Activated effector memory CD4-positive, alpha-beta T cell treated with Interleukin-2 at 50 U/mL for 16 hours (primary cell): ENCODE data around the gene ELAVL3.
"Not testable (repeated sequence)": the region's sequence is repeated elsewhere in the genome, so short reads cannot be mapped to it uniquely, and the experiment has no call there.

ENCODE experiments used
- DNase-seq: peaks from one replicate; pipeline ENCODE4 v3.0.0-alpha.2; 2020

Gene ELAVL3

DNA sequence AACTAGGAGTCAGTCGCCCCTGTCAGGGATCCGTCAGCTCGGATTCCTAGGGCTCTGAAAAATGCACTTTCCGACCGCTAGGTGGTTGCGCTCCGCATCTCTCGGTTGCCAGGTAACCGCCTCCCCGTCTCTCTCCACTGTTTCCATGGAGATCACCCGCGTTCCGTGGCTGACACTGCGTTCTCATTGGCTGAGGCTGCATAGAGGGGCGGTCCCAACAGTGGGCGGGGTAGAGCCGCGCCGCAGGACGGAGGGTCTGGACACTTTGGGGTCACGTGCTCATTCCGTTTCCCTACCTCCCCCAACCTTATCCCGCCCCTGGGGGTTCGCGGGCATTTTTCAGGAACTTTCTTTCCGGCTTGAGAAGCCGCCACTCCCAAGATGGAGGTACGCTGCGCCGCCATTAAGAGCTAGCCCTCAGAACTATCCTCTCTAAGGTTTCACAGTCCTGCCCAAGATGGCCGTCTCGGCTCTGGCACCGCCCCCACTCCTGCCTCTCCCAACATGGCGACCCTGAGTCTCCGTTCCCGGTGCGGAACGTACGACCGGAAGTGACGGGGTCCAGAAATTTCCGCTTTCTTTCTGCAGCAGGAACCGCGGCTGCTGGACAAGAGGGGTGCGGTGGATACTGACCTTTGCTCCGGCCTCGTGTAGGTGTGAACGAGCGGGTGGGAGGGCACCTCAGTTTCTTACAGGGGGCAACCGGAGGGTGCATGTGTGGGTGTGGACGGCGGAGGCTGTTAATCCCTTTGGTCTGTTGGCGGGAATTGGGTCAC is 45.6 kb downstream of the ELAVL3 start, which contains the start of the genes ODAD3 and PRKCSH:
Gene ODAD3 (minus strand): TSS at position 65 of the 776 bp plus-strand sequence. CDS start 105 bp downstream, outside the sequence.
Gene PRKCSH (plus strand): TSS at position 579 of the 776 bp plus-strand sequence. CDS start 483 bp downstream, outside the sequence.
- peak; percentile 97 for DNase-seq

DNA sequence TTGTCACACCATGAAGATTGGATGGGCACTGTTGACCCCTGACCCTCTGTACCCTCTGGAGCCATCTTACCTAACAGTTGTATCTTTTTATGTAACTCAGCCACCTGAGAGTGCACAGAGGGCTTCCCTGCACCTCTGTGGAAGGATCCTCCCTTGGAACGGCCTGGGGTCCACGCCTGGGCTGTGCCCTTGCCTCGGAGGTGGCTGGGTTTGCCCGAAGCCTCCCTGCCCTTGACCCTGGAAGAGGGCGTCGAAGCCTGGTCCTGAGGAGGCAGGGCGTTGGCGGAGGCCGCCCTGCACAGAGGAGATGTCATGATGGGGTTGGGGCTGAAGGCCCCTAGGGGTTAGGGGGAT is 46.2 kb downstream of the ELAVL3 start:
- no peak for DNase-seq

GRCh38 chr19:11433526-11433925 is 47.3 kb downstream of the ELAVL3 start:
- not testable (repeated sequence) for DNase-seq

- DNase-seq: no peak
Observed at GRCh38 chr19:11426656-11427055, 54.2 kb downstream of the ELAVL3 start.

GRCh38 chr19:11425719-11426457 is 55.0 kb downstream of the ELAVL3 start:
- DNase-seq: no peak

GRCh38 chr19:11423791-11424181 is 57.1 kb downstream of the ELAVL3 start:
- DNase-seq: no peak

DNA sequence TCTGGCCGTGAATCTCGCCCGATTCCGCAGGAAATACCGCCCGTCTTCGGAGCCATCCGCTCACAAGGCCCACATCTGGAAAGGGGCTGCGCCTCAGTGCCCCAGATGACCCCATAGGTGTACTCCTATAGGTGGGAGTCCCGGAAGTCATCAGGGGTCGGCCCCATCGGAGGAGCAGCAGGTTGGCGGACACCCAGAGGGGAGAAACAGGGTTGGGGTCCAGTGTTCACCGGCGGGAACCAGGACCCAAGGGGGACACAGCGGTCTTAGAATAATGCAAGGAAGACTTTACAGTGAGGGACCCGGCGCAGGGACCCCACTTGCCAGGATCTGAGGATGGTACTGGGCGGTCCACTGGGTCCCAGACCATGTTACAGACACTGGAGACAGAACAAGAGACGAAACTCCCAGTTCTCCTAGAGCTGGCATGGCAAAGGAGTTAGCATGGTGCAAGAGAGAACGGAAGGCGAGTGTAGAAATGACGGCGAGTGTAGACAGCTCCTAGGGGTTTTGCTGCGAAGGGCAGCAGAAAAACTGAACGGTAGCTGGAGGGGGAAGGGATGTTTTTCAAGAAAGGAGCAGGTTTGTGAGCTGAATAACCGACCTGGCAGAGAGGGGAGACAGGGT is 57.6 kb downstream of the ELAVL3 start:
- no peak for DNase-seq

- DNase-seq: peak; percentile 52
Observed at GRCh38 chr19:11422163-11423065, 58.4 kb downstream of the ELAVL3 start.

GRCh38 chr19:11421371-11422098 is 59.3 kb downstream of the ELAVL3 start:
- peak; percentile 19 for DNase-seq

GRCh38 chr19:11420429-11421370 is 60.1 kb downstream of the ELAVL3 start:
- no peak for DNase-seq

- no peak for DNase-seq
Observed at GRCh38 chr19:11418549-11419506, 62.0 kb downstream of the ELAVL3 start, which contains the start of gene RGL3. TSS of gene RGL3 (minus strand) at chr19:11419314. CDS start at chr19:11419278, 36 bp downstream.

GRCh38 chr19:11418094-11418548 is 62.7 kb downstream of the ELAVL3 start:
- no peak for DNase-seq

GRCh38 chr19:11416346-11417052 is 64.3 kb downstream of the ELAVL3 start:
- no peak for DNase-seq

DNA sequence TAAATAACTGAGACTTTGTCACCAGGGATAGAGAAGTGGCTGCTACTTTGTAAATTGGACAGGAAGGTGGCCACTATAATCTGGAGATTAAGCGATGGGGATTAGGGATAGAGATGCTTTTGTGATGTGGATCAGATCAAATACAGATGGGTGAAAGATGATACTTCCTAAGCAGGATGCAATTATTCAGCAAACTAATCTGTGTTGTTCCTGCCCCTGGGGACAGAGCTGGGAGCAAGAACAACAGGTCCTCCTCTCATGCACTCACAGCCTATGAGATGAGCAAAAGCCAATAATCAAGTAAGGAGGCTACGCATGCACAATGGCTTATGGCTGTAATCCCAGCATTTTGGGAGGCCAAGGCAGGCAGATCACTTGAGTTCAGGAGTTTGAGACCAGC is 66.3 kb downstream of the ELAVL3 start:
- DNase-seq: no peak

DNA sequence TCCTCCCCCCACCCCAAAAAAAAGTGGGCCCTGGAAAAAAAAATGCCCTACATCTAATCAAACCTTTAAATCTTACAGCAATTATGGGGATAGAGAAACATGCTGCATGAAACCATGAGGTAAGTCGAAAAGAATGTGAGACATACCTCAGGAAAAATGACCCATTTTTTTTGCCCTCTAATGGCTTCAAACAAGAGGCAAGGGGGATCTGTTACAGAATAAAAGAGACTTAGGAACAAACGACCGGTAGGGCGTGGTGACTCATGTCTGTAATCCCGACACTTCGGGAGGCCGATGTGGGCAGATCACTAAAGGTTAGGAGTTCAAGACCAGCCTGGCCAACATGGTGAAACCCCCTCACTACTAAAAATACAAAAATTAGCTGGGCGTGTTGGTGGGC is 70.2 kb downstream of the ELAVL3 start:
- DNase-seq: no peak

GRCh38 chr19:11408591-11408990 is 72.3 kb downstream of the ELAVL3 start:
- no peak for DNase-seq

- DNase-seq: not testable (repeated sequence)
Observed at GRCh38 chr19:11406703-11407236, 74.1 kb downstream of the ELAVL3 start.
